Type B pancreatic cell (in vitro differentiated cells): ENCODE data around the gene LRRC3B. TPM values are rescaled to one million over a fixed set of nuclear protein-coding genes. Genes with fewer than 3 reads are reported as not detected.

ENCODE experiments used
- DNase-seq: peaks from one replicate; pipeline ENCODE4 v3.0.0; 2021; ENCODE audit warnings: mixed read lengths; ENCODE audit not compliant: unreplicated experiment; ENCODE audit errors: extremely low spot score
- H3K27ac Mint-ChIP-seq: 2 replicates; pipeline ENCODE4 v1.8.0; 2021; ENCODE audit warnings: mild to moderate bottlenecking, mixed read lengths
- H3K27me3 Mint-ChIP-seq: 2 replicates; pipeline ENCODE4 v1.8.0; 2021; ENCODE audit warnings: mixed read lengths
- H3K36me3 Mint-ChIP-seq: 2 replicates; pipeline ENCODE4 v1.8.0; 2021; ENCODE audit warnings: mixed read lengths
- H3K4me1 Mint-ChIP-seq: one replicate; pipeline ENCODE4 v1.8.0; 2021; ENCODE audit warnings: mixed read lengths; ENCODE audit not compliant: unreplicated experiment
- H3K4me3 Mint-ChIP-seq: 2 replicates; pipeline ENCODE4 v1.8.0; 2021; ENCODE audit warnings: mild to moderate bottlenecking, mixed read lengths
- H3K9me3 Mint-ChIP-seq: 2 replicates; pipeline ENCODE4 v1.8.0; 2021; ENCODE audit warnings: mixed read lengths
- CTCF ChIP-seq: fragments of 200-600 bp; sonication (generic); conservative IDR thresholded peaks from 2 replicates; pipeline ENCODE4 v1.5.0; 2021; ENCODE audit warnings: antibody characterized with exemption, mild to moderate bottlenecking
- total RNA-seq: library from RNA; stranded (reverse); gene quantifications from 2 replicates; pipeline ENCODE4 v1.2.1, GENCODE V29; 2021; ENCODE audit warnings: low replicate concordance

Gene LRRC3B
- total RNA-seq, 1 donor from 2014 or later: 4.4 TPM

- no peak overlapping the region for H3K27ac Mint-ChIP-seq
- peaks cover 4% of the 10 kb centered on the region for H3K4me1 Mint-ChIP-seq
- DNase-seq: no peak
- H3K27me3 Mint-ChIP-seq: peaks cover 6% of the 10 kb centered on the region
- no peaks in the 10 kb centered on the region for H3K9me3 Mint-ChIP-seq
- no peak overlapping the region for H3K4me3 Mint-ChIP-seq
- H3K36me3 Mint-ChIP-seq: no peaks in the 10 kb centered on the region
- TF ChIP-seq CTCF: no peak
Measured at GRCh38 chr3:26652164-26652563, 29.6 kb downstream of the LRRC3B start.

GRCh38 chr3:26653811-26654425 is 31.3 kb downstream of the LRRC3B start:
- H3K27me3 Mint-ChIP-seq: peaks cover 3% of the 10 kb centered on the region
- H3K4me1 Mint-ChIP-seq: peaks cover 4% of the 10 kb centered on the region
- no peaks in the 10 kb centered on the region for H3K36me3 Mint-ChIP-seq
- no peaks in the 10 kb centered on the region for H3K9me3 Mint-ChIP-seq
- no peak overlapping the region for H3K4me3 Mint-ChIP-seq
- no peak for TF ChIP-seq CTCF
- DNase-seq: no peak
- H3K27ac Mint-ChIP-seq: no peak overlapping the region

- no peaks in the 10 kb centered on the region for H3K36me3 Mint-ChIP-seq
- H3K4me3 Mint-ChIP-seq: no peak overlapping the region
- H3K4me1 Mint-ChIP-seq: peaks cover 4% of the 10 kb centered on the region
- no peak for DNase-seq
- no peak overlapping the region for H3K27ac Mint-ChIP-seq
- TF ChIP-seq CTCF: no peak
- H3K9me3 Mint-ChIP-seq: no peaks in the 10 kb centered on the region
- H3K27me3 Mint-ChIP-seq: no peaks in the 10 kb centered on the region
Measured at GRCh38 chr3:26655231-26655630, 32.7 kb downstream of the LRRC3B start.

GRCh38 chr3:26657348-26657976 is 34.9 kb downstream of the LRRC3B start:
- TF ChIP-seq CTCF: peak; percentile 28
- Mint-ChIP-seq H3K4me3 (no peak overlapping the region), H3K9me3 (no peaks in the 10 kb centered on the region), H3K36me3 (no peaks in the 10 kb centered on the region), H3K27me3 (no peaks in the 10 kb centered on the region), H3K27ac (no peak overlapping the region), H3K4me1 (peaks cover 4% of the 10 kb centered on the region)
- DNase-seq: no peak

GRCh38 chr3:26668171-26668570 is 45.6 kb downstream of the LRRC3B start:
- no peaks in the 10 kb centered on the region for H3K4me1 Mint-ChIP-seq
- no peak for DNase-seq
- no peak overlapping the region for H3K27ac Mint-ChIP-seq
- no peak overlapping the region for H3K4me3 Mint-ChIP-seq
- TF ChIP-seq CTCF: no peak
- no peaks in the 10 kb centered on the region for H3K9me3 Mint-ChIP-seq
- no peaks in the 10 kb centered on the region for H3K36me3 Mint-ChIP-seq
- H3K27me3 Mint-ChIP-seq: peaks cover 3% of the 10 kb centered on the region
